Testis (tissue), 2 donors: ENCODE measurements around the gene SLC26A11.

Source experiments
- CTCF ChIP-seq, 3 experiments: fragments of 450-650 bp in 2 of 3; fragments of 200-600 bp in 1 of 3; sonication (generic) in 1 of 3; IDR thresholded peaks; one replicate each; pipeline ENCODE4 v1.5.1; 2016 to 2019; ENCODE audit warnings: antibody characterized with exemption in 3 of 3, mild to moderate bottlenecking in 2 of 3, moderate library complexity in 1 of 3
- POLR2A ChIP-seq: fragments of 450-650 bp; IDR thresholded peaks from one replicate; pipeline ENCODE4 v1.6.1; 2017; ENCODE audit warnings: antibody characterized with exemption, mild to moderate bottlenecking, moderate library complexity

- TF ChIP-seq CTCF (IDR thresholded peaks at IDR 0.05), result no peak
- TF ChIP-seq POLR2A, result no peak
Observed at GRCh38 chr17:80191192-80191591, 29.0 kb upstream of the SLC26A11 start.
